H1 (cell line): ENCODE data around the gene AFAP1L1. TPM values are rescaled to one million over a fixed set of nuclear protein-coding genes. Genes with fewer than 3 reads are reported as not detected.

Experiments
- CTCF ChIA-PET: fragments of 300-600 bp; sonication (Branson Sonifier 250); formaldehyde crosslinking; loops from one replicate; lab custom pipeline; 2021; ENCODE audit not compliant: partially characterized antibody; lab: Charles Lee
- POLR2A ChIA-PET: fragments of 300-600 bp; sonication (Branson Sonifier 250); formaldehyde crosslinking; loops from one replicate; lab custom pipeline; 2021; ENCODE audit warnings: inconsistent platforms; ENCODE audit not compliant: partially characterized antibody; lab: Charles Lee
- DNase-seq, 2 experiments: peaks; one replicate each; pipeline versions ENCODE4 v3.0.0 to v3.0.0-alpha.2; 2010 to 2022; ENCODE audit warnings: low spot score in 2 of 2, low read depth in 1 of 2, mixed read lengths in 1 of 2
- FAIRE-seq: peaks from 2 replicates; lab custom pipeline; 2011; peaks lifted over from hg19 to GRCh38; lab: Jason Lieb, UNC
- H2AFZ ChIP-seq: 2 replicates; pipeline ENCODE4 v1.8.1; 2012; ENCODE audit warnings: low read length, inconsistent platforms
- H2AK5ac ChIP-seq: 2 replicates; pipeline ENCODE4 v1.6.1; 2013; ENCODE audit warnings: low read depth, low read length
- H2BK120ac ChIP-seq: replicated peaks from 2 replicates; pipeline ENCODE3; 2013; ENCODE audit warnings: low read depth, low read length, inconsistent platforms
- H2BK12ac ChIP-seq: 2 replicates; pipeline ENCODE4 v1.6.1; 2013; ENCODE audit warnings: low read depth, low read length
- H2BK15ac ChIP-seq: 2 replicates; pipeline ENCODE4 v1.6.1; 2013; ENCODE audit warnings: low read length
- H2BK20ac ChIP-seq: 2 replicates; pipeline ENCODE4 v1.6.1; 2013; ENCODE audit warnings: low read length
- H2BK5ac ChIP-seq: 2 replicates; pipeline ENCODE4 v1.6.1; 2013; ENCODE audit warnings: low read depth, low read length
- H3K14ac ChIP-seq: 2 replicates; pipeline ENCODE4 v1.6.1; 2013; ENCODE audit warnings: inconsistent platforms; ENCODE audit not compliant: insufficient read length
- H3K18ac ChIP-seq: 2 replicates; pipeline ENCODE4 v1.6.1; 2013; ENCODE audit warnings: low read length; ENCODE audit errors: extremely low read depth
- H3K23ac ChIP-seq: 2 replicates; pipeline ENCODE4 v1.6.1; 2013; ENCODE audit warnings: inconsistent platforms; ENCODE audit not compliant: insufficient read length
- H3K23me2 ChIP-seq: 2 replicates; pipeline ENCODE4 v1.6.1; 2013; ENCODE audit warnings: low read depth, low read length
- H3K27ac ChIP-seq: 2 replicates; pipeline ENCODE4 v1.6.1; 2011; ENCODE audit warnings: low read depth, low read length, inconsistent platforms
- H3K27me3 ChIP-seq, 4 experiments: replicated peaks in 1 of 4; 1 replicate in 1 of 4; 2 replicates in 3 of 4; pipeline versions ENCODE4 v1.6.1 to v1.8.1; 2011 to 2013; ENCODE audit warnings: low read length in 3 of 4, mild to moderate bottlenecking in 3 of 4, inconsistent platforms in 2 of 4, mixed read lengths in 2 of 4, moderate library complexity in 1 of 4; ENCODE audit not compliant: control insufficient read depth in 3 of 4, insufficient read depth in 3 of 4; ENCODE audit errors: extremely low read depth in 1 of 4
- H3K36me3 ChIP-seq, 4 experiments: 2 replicates each; pipeline versions ENCODE4 v1.6.1 to v1.8.1; 2011 to 2013; ENCODE audit warnings: mild to moderate bottlenecking in 4 of 4, low read length in 3 of 4, moderate library complexity in 2 of 4, control low read depth in 1 of 4, inconsistent platforms in 1 of 4; ENCODE audit not compliant: insufficient read depth in 4 of 4, control insufficient read depth in 2 of 4
- H3K4ac ChIP-seq: replicated peaks from 2 replicates; pipeline ENCODE3; 2013; ENCODE audit warnings: low read length, low read depth, mixed read lengths, inconsistent platforms; ENCODE audit not compliant: insufficient read length
- H3K4me1 ChIP-seq, 4 experiments: replicated peaks in 1 of 4; 1 replicate in 1 of 4; 2 replicates in 3 of 4; pipeline versions ENCODE4 v1.6.1 to v1.8.1; 2011 to 2013; ENCODE audit warnings: low read length in 3 of 4, inconsistent platforms in 2 of 4, mixed read lengths in 1 of 4; ENCODE audit not compliant: insufficient read depth in 4 of 4, control insufficient read depth in 3 of 4
- H3K4me2 ChIP-seq, 2 experiments: 2 replicates each; pipeline versions ENCODE4 v1.6.1 to v1.8.1; 2011 to 2013; ENCODE audit warnings: low read depth in 2 of 2, low read length in 2 of 2, control low read depth in 1 of 2, inconsistent platforms in 1 of 2, mild to moderate bottlenecking in 1 of 2; ENCODE audit not compliant: insufficient read depth in 1 of 2
- H3K4me3 ChIP-seq, 4 experiments: fragments of 200-600, 300-600 bp in 1 of 4; sonication (generic), shearing (Covaris generic), sonication (Bioruptor Twin) in 1 of 4; 2 replicates each; pipeline versions ENCODE4 v1.5.1 to v1.8.1; 2011 to 2016; ENCODE audit warnings: low read length in 4 of 4, low read depth in 3 of 4, control low read depth in 2 of 4, inconsistent platforms in 2 of 4, mild to moderate bottlenecking in 2 of 4, mixed read lengths in 1 of 4, moderate library complexity in 1 of 4; ENCODE audit not compliant: insufficient read depth in 2 of 4; ENCODE audit errors: extremely low read depth in 1 of 4
- H3K56ac ChIP-seq: replicated peaks from 2 replicates; pipeline ENCODE3; 2013; ENCODE audit warnings: low read depth, mild to moderate bottlenecking, mixed read lengths, low read length, inconsistent platforms; ENCODE audit not compliant: insufficient read length
- H3K79me1 ChIP-seq: 2 replicates; pipeline ENCODE4 v1.6.1; 2013; ENCODE audit warnings: low read depth, low read length, control low read depth
- H3K79me2 ChIP-seq, 2 experiments: 2 replicates each; pipeline versions ENCODE4 v1.6.1 to v1.8.1; 2012 to 2013; ENCODE audit warnings: low read length in 2 of 2, mild to moderate bottlenecking in 2 of 2, inconsistent platforms in 1 of 2; ENCODE audit not compliant: insufficient read depth in 2 of 2, control insufficient read depth in 1 of 2
- H3K9ac ChIP-seq, 4 experiments: replicated peaks in 1 of 4; 1 replicate in 1 of 4; 2 replicates in 3 of 4; pipeline versions ENCODE4 v1.6.1 to v1.8.1; 2011 to 2013; ENCODE audit warnings: low read depth in 3 of 4, low read length in 3 of 4, control low read depth in 2 of 4, mild to moderate bottlenecking in 2 of 4, moderate library complexity in 2 of 4, inconsistent platforms in 1 of 4; ENCODE audit errors: extremely low read depth in 1 of 4
- H3K9me3 ChIP-seq, 2 experiments: 2 replicates each; pipeline versions ENCODE4 v1.6.1 to v1.8.1; 2012 to 2013; ENCODE audit warnings: mild to moderate bottlenecking in 2 of 2, moderate library complexity in 2 of 2, control low read depth in 1 of 2, inconsistent platforms in 1 of 2, low read depth in 1 of 2, low read length in 1 of 2, mixed read lengths in 1 of 2; ENCODE audit not compliant: insufficient read depth in 2 of 2
- H4K20me1 ChIP-seq, 2 experiments: replicated peaks in 1 of 2; 2 replicates each; pipeline versions ENCODE3 to v1.8.1; 2011 to 2013; ENCODE audit warnings: inconsistent platforms in 2 of 2, low read length in 2 of 2, mild to moderate bottlenecking in 1 of 2; ENCODE audit not compliant: insufficient read depth in 2 of 2, control insufficient read depth in 1 of 2
- H4K5ac ChIP-seq: 2 replicates; pipeline ENCODE4 v1.6.1; 2013; ENCODE audit warnings: low read length, low read depth, mixed read lengths, inconsistent platforms; ENCODE audit not compliant: insufficient read length
- H4K8ac ChIP-seq: 2 replicates; pipeline ENCODE4 v1.8.0; 2013; ENCODE audit warnings: mild to moderate bottlenecking, moderate library complexity, low read length, inconsistent platforms; ENCODE audit not compliant: insufficient read depth; ENCODE audit errors: extremely low read depth
- H4K91ac ChIP-seq: replicated peaks from 2 replicates; pipeline ENCODE3; 2013; ENCODE audit warnings: low read length, mixed read lengths, inconsistent platforms; ENCODE audit not compliant: insufficient read length
- CHD1 ChIP-seq: IDR thresholded peaks from 2 replicates; pipeline ENCODE4 v1.6.1; 2012; ENCODE audit warnings: low read depth, low read length, improper control_type of control experiment
- JUN ChIP-seq: IDR thresholded peaks from 2 replicates; pipeline ENCODE4 v1.6.1; 2011; ENCODE audit warnings: low read depth, mild to moderate bottlenecking, improper control_type of control experiment, low read length
- RBBP5 ChIP-seq: IDR thresholded peaks from 2 replicates; pipeline ENCODE4 v1.7.1; 2012; ENCODE audit warnings: low read depth, mild to moderate bottlenecking, inconsistent platforms, low read length, moderate library complexity, borderline replicate concordance
- SIN3A ChIP-seq, 2 experiments: IDR thresholded peaks in 1 of 2; conservative IDR thresholded peaks in 1 of 2; 2 replicates each; pipeline ENCODE4 v1.6.1; 2011 to 2012; ENCODE audit warnings: low read length in 2 of 2, improper control_type of control experiment in 1 of 2, low read depth in 1 of 2, mild to moderate bottlenecking in 1 of 2
- SP2 ChIP-seq: IDR thresholded peaks from 2 replicates; pipeline ENCODE4 v1.6.1; 2012; ENCODE audit warnings: mild to moderate bottlenecking, low read length, inconsistent platforms
- WGBS, 2 experiments: shearing (Covaris generic) in 1 of 2; methylation state at CpG; one replicate each; pipeline versions ENCODE4 v1.1.6 to v1.1.7; 2013 to 2015; ENCODE audit warnings: low lambda C conversion rate in 2 of 2, mixed read lengths in 2 of 2, inconsistent platforms in 1 of 2, low coverage in 1 of 2, missing lambda C conversion rate in 1 of 2; ENCODE audit not compliant: insufficient replicate concordance in 2 of 2, insufficient coverage in 1 of 2, insufficient read length in 1 of 2; ENCODE audit errors: extremely low coverage in 1 of 2, missing lambda C conversion rate in 1 of 2; 5-methylcytosine and 5-hydroxymethylcytosine counted together
- polyA plus RNA-seq, 7 experiments: library from polyadenylated mRNA; depleted of rRNA in 3 of 7; stranded (reverse) in 5 of 7; unstranded in 2 of 7; fragments of >200 nt in 5 of 7; fragments of 200-250 nt in 2 of 7; gene quantifications; 1 replicate in 5 of 7; 2 replicates in 1 of 7; 4 replicates in 1 of 7; pipeline versions ENCODE4 v1.2.1 to v1.2.3, GENCODE V29; 2011 to 2013; ENCODE audit warnings: missing spikeins in 2 of 7, mixed read lengths in 2 of 7
- total RNA-seq: library from RNA; stranded (reverse); fragmentation: NEBNext Ultra II Directional; extraction: Animal tissue kit (Norgen Biotek cat#: 25700); gene quantifications from 2 replicates; pipeline ENCODE4 v1.2.1, GENCODE V29; 2021

AFAP1L1 gene
- total and polyA plus RNA-seq, 2 of the 8 experiments (the other 6 are each of a cell fraction or from before 2014, with no cell fraction given) = 0.79 to 4.7 TPM

- Histone ChIP-seq H3K9me3 (no peaks in the 10 kb centered on the region), H4K20me1 (no peaks in the 10 kb centered on the region), H3K56ac (no peak overlapping the region), H2AK5ac (no peak overlapping the region), H3K4me2 (no peak overlapping the region), H2BK12ac (no peak overlapping the region), H3K79me1 (no peaks in the 10 kb centered on the region), H3K23me2 (no peaks in the 10 kb centered on the region), H3K18ac (no peak overlapping the region), H3K4me1 (peaks cover 0 to 3% (median 0%) of the 10 kb centered on the region in 4 experiments; a peak in 1 of 7 replicates), H3K23ac (no peak overlapping the region), H3K36me3 (no peaks in the 10 kb centered on the region), H4K8ac (no peak overlapping the region), H3K4me3 (no peak overlapping the region), H4K91ac (no peak overlapping the region), H3K4ac (no peak overlapping the region), H2BK20ac (no peak overlapping the region), H4K5ac (no peak overlapping the region), H3K27ac (no peak overlapping the region), H2BK120ac (no peak overlapping the region), H3K79me2 (no peaks in the 10 kb centered on the region), H2BK5ac (no peak overlapping the region), H3K9ac (no peak overlapping the region), H3K27me3 (no peaks in the 10 kb centered on the region), H2AFZ (no peak overlapping the region), H3K14ac (no peak overlapping the region), H2BK15ac (no peak overlapping the region)
- ChIA-PET POLR2A (no interaction called here), CTCF (interaction anchor here (0.7 to 5.2 kb wide), 7 partner anchors 11 to 141 kb away, joined by 4 to 70 read pairs (median 14); partner anchors contain the start of gene ABLIM3)
- DNase-seq (no peak), FAIRE-seq (no peak)
- WGBS, 2 experiments = 89% methylated on average over 2 of the region's 2 CpGs; no CpG with 5 or more reads in 1 of the 2 experiments
- TF ChIP-seq JUN (no peak), SIN3A (conservative IDR thresholded peaks at IDR 0.05 in 1 of 2, IDR thresholded peaks at IDR 0.05 in 1 of 2; ENCODE audit: low read depth in 1 of 2, low read length in 2 of 2) (no peak), RBBP5 (no peak), SP2 (no peak), CHD1 (no peak)
Observed at GRCh38 chr5:149227168-149227826, 44.4 kb upstream of the AFAP1L1 start.
